ENCODE data around the gene CEP112.

- TF ChIP-seq POLR2AphosphoS5 (IDR thresholded peaks at IDR 0.05; ENCODE audit: insufficient read depth in 1 of 2, low read depth in 1 of 2) (no peak), CTCF (IDR thresholded peaks at IDR 0.05) (no peak)
Measured at GRCh38 chr17:66021757-66022156, 170.2 kb downstream of the CEP112 start.

Data from vagina (tissue), 2 donors.